Natural killer cell (primary cell): ENCODE measurements around the gene MED12L. TPM values are rescaled to one million over a fixed set of nuclear protein-coding genes. Genes with fewer than 3 reads are reported as not detected.
A peak's percentile ranks its signal among the peaks of the same experiment; 100 is the strongest.

Source experiments
- ATAC-seq, 3 donors: fragments of 150-1000 bp in 2 of 3; fragments of 200-7000 bp in 1 of 3; cut with Tn5 transposase; 1 replicate in 1 of 3; 2 replicates in 2 of 3; pipeline ENCODE4 v1.10.0; 2021; ENCODE audit warnings: mild to moderate bottlenecking in 2 of 3, moderate library complexity in 2 of 3
- DNase-seq, 2 donors: peaks; one replicate each; pipeline versions ENCODE4 v3.0.0 to v3.0.0-alpha.2; 2013 to 2021; ENCODE audit warnings: mixed read lengths in 1 of 2
- H3K27ac ChIP-seq: one replicate; pipeline ENCODE4 v1.5.1; 2013; ENCODE audit warnings: mild to moderate bottlenecking, low read length
- H3K27me3 ChIP-seq: one replicate; pipeline ENCODE4 v1.6.1; 2013; ENCODE audit warnings: low read length; ENCODE audit not compliant: control insufficient read depth, insufficient read depth
- H3K36me3 ChIP-seq: one replicate; pipeline ENCODE4 v1.6.1; 2013; ENCODE audit warnings: low read length; ENCODE audit not compliant: control insufficient read depth, insufficient read depth
- H3K4me1 ChIP-seq: one replicate; pipeline ENCODE4 v1.6.1; 2013; ENCODE audit warnings: low read length; ENCODE audit not compliant: control insufficient read depth, insufficient read depth
- H3K4me3 ChIP-seq: one replicate; pipeline ENCODE4 v1.5.1; 2013; ENCODE audit warnings: low read length
- H3K9me3 ChIP-seq: one replicate; pipeline ENCODE4 v1.6.1; 2013; ENCODE audit warnings: low read length; ENCODE audit not compliant: control insufficient read depth, insufficient read depth
- H3K27ac Mint-ChIP-seq, 2 donors: one replicate each; pipeline ENCODE4 v1.8.0; 2022; ENCODE audit warnings: mild to moderate bottlenecking in 2 of 2, mixed read lengths in 2 of 2, moderate library complexity in 1 of 2
- H3K27me3 Mint-ChIP-seq, 2 donors: one replicate each; pipeline ENCODE4 v1.8.0; 2022; ENCODE audit warnings: low read depth in 2 of 2, mixed read lengths in 2 of 2
- H3K36me3 Mint-ChIP-seq: one replicate; pipeline ENCODE4 v1.8.0; 2022; ENCODE audit warnings: mixed read lengths
- H3K4me1 Mint-ChIP-seq, 2 donors: one replicate each; pipeline ENCODE4 v1.8.0; 2022; ENCODE audit warnings: mixed read lengths in 2 of 2
- H3K4me3 Mint-ChIP-seq: one replicate; pipeline ENCODE4 v1.8.0; 2022; ENCODE audit warnings: mild to moderate bottlenecking, moderate library complexity, mixed read lengths
- H3K9me3 Mint-ChIP-seq, 2 donors: one replicate each; pipeline ENCODE4 v1.8.0; 2022; ENCODE audit warnings: mixed read lengths in 2 of 2
- CTCF ChIP-seq: fragments of 200-600 bp; IDR thresholded peaks from one replicate; pipeline ENCODE4 v1.8.0; 2022; ENCODE audit warnings: antibody characterized with exemption
- WGBS: methylation state at CpG from one replicate; pipeline ENCODE4 v1.1.7; 2013; ENCODE audit warnings: missing lambda C conversion rate; ENCODE audit not compliant: insufficient coverage; 5-methylcytosine and 5-hydroxymethylcytosine counted together
- intact Hi-C: fragments of 100-400 bp; cut with micrococcal nuclease; formaldehyde crosslinking; loops from one replicate; pipeline ENCODE4 v1.14.2; 2022
- total RNA-seq, 4 donors: library from RNA; stranded (reverse); fragments of 120-200 nt in 1 of 4; gene quantifications; one replicate each; pipeline versions ENCODE4 v1.2.3 to v1.2.4, GENCODE V29; 2013 to 2022

MED12L gene
- total RNA-seq, 3 donors from 2014 or later (not counting 1 experiment from before 2014, with no cell fraction given), result 3.0 to 6.5 (median 3.0) TPM

DNA sequence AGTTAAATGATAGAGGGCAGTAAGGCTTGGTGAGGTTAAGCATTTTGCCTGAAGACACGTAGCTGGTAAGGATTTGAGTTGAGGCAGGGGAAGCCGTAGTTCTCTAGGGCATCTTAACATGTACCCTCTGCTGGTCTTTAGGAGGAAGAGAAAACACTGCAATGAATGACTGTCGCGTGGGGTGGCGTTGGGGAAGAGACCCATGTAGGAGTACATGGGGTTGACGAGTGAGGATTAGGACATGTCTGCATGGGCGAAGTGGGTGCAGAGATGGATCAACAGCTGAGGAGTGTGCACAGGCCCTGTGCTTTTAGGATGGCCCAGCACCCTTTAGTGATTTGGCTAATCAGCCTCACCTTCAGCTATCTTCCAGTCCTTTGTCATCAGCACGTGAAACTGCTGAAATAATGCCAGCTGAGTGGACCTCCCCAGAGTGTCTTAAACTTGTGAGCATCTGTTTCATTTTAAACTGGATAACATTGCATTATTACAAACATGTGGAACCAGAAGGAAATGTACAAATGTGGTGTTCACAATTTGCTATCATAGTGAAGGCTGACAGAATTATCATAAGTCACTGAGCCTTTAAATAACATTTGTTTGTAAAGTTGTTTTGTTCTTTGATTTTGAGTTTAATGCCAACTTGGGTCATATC is 177.5 kb downstream of the MED12L start:
- WGBS, result 97% methylated on average over 8 of the region's 8 CpGs
- Mint-ChIP-seq H3K4me1 (no peaks in the 10 kb centered on the region), H3K27ac (no peak overlapping the region), H3K27me3 (peaks cover 0 to 2% of the 10 kb centered on the region in 2 donors), H3K36me3 (no peaks in the 10 kb centered on the region), H3K9me3 (no peaks in the 10 kb centered on the region), H3K4me3 (no peak overlapping the region)
- no peak for TF ChIP-seq CTCF
- Histone ChIP-seq H3K27me3 (no peaks in the 10 kb centered on the region), H3K36me3 (no peaks in the 10 kb centered on the region), H3K4me1 (peaks cover 7% of the 10 kb centered on the region), H3K4me3 (no peak overlapping the region), H3K9me3 (no peaks in the 10 kb centered on the region), H3K27ac (no peak overlapping the region)
- DNase-seq (no peak), ATAC-seq (no peak)
- intact Hi-C loops, result no loop called here

DNA sequence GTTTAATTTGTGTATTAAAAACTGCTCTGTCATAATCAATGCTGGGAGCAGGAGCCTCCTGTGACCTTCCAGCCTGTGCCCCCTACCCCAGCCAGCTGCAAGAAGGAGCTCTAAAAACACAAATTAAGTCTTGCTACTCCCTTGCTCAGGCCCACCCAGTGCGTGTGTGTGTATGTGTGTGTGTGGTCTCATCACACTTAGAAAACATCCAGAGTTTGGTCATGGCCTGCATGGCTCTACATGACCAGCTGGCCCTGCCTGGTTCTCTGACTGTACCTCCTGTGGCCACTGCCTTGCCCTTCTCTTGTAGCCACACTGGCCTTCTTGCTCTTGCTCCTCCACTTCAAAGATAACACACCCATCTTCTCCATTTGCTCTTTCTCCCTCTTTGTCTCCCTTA is 179.1 kb downstream of the MED12L start:
- H3K27me3 Mint-ChIP-seq, result no peaks in the 10 kb centered on the region
- H3K4me1 Mint-ChIP-seq, result peaks cover 12 to 14% of the 10 kb centered on the region in 2 donors
- H3K27me3 ChIP-seq, result no peaks in the 10 kb centered on the region
- ATAC-seq (no peak), DNase-seq (no peak)
- no peaks in the 10 kb centered on the region for H3K36me3 Mint-ChIP-seq
- no peak overlapping the region for H3K4me3 ChIP-seq
- TF ChIP-seq CTCF, result no peak
- H3K27ac ChIP-seq, result no peak overlapping the region
- peaks cover 13% of the 10 kb centered on the region for H3K4me1 ChIP-seq
- no peaks in the 10 kb centered on the region for H3K9me3 Mint-ChIP-seq
- no peaks in the 10 kb centered on the region for H3K36me3 ChIP-seq
- no peak overlapping the region for H3K27ac Mint-ChIP-seq
- intact Hi-C loops, result no loop called here
- H3K9me3 ChIP-seq, result no peaks in the 10 kb centered on the region
- WGBS, result 80% methylated on average over 1 of the region's 1 CpG
- no peak overlapping the region for H3K4me3 Mint-ChIP-seq

DNA sequence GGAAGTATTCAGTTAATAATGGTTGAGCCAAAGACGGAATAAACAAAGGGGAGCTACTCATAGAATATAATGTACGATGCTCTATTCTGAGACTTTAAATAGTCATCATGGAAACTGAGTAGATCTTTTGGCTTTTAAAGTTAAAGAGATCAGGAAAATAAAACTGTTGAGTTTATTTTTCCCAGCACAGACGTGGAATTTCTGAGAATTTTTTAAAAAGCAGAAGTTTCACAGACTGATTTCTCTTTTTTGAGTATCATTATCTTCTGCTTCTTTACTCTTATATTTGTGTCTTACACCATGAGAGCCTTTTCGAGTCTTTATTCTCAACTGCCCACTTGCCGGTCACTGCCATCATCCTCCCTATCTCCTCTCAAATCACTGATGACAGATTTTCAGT is 179.7 kb downstream of the MED12L start:
- no peak for TF ChIP-seq CTCF
- intact Hi-C loops, result no loop called here
- Histone ChIP-seq H3K9me3 (no peaks in the 10 kb centered on the region), H3K27me3 (no peaks in the 10 kb centered on the region), H3K4me1 (peaks cover 13% of the 10 kb centered on the region), H3K27ac (peak overlapping the region; percentile 63), H3K36me3 (no peaks in the 10 kb centered on the region), H3K4me3 (no peak overlapping the region)
- Mint-ChIP-seq H3K27me3 (no peaks in the 10 kb centered on the region), H3K9me3 (no peaks in the 10 kb centered on the region), H3K4me1 (peaks cover 12 to 16% of the 10 kb centered on the region in 2 donors), H3K4me3 (no peak overlapping the region), H3K36me3 (no peaks in the 10 kb centered on the region), H3K27ac (no peak overlapping the region)
- ATAC-seq (peak in 1 of 3 donors; percentile 63), DNase-seq (no peak)
- 90% methylated on average over 5 of the region's 5 CpGs for WGBS

DNA sequence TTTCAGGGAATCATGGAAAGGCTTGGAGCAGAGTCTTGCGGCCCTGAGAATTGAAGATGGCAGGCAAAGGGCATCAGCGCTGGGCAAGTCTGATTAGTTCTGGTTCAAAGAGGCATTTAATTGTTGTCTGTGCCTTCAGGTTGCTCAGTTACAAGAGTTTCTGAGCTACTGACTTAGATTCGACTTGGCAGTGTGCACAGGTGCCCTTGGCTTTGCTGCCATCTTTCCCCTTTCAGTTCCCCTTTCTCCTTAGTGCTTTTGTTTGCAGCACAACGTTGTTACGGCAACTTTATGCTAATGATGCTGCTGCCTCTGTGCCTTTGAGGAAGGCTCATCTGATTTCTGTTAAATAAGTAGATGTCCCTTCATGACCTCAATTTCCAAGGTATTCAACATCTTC is 180.4 kb downstream of the MED12L start:
- peak overlapping the region; percentile 63 for H3K27ac ChIP-seq
- intact Hi-C loops, result no loop called here
- ATAC-seq, result peak in 1 of 3 donors; percentile 52
- peaks cover 13% of the 10 kb centered on the region for H3K4me1 ChIP-seq
- no peaks in the 10 kb centered on the region for H3K9me3 ChIP-seq
- H3K27me3 ChIP-seq, result no peaks in the 10 kb centered on the region
- H3K36me3 ChIP-seq, result no peaks in the 10 kb centered on the region
- Mint-ChIP-seq H3K36me3 (no peaks in the 10 kb centered on the region), H3K4me1 (peaks cover 12 to 16% of the 10 kb centered on the region in 2 donors), H3K27ac (no peak overlapping the region), H3K4me3 (no peak overlapping the region), H3K27me3 (no peaks in the 10 kb centered on the region), H3K9me3 (no peaks in the 10 kb centered on the region)
- 59% methylated on average over 5 of the region's 5 CpGs for WGBS
- TF ChIP-seq CTCF, result no peak
- H3K4me3 ChIP-seq, result no peak overlapping the region
- DNase-seq, result no peak
